Activated CD8-positive, alpha-beta memory T cell treated with anti-CD3 and anti-CD28 coated beads, Interleukin-2, amount 10 ng/mL, durations not matched to agents 7 days and 5 days (primary cell): ENCODE measurements around the gene DNAL4. TPM values are rescaled to one million over a fixed set of nuclear protein-coding genes. Genes with fewer than 3 reads are reported as not detected.

Source experiments
- ATAC-seq: fragments of 150-1000 bp; cut with Tn5 transposase; one replicate; pipeline ENCODE4 v1.10.0; 2021; ENCODE audit warnings: moderate library complexity
- CTCF ChIA-PET: fragments of 350-600 bp; sonication (Branson Sonifier 250); formaldehyde crosslinking; loops from one replicate; lab custom pipeline; 2021; ENCODE audit warnings: antibody characterized with exemption; lab: Charles Lee
- DNase-seq: peaks from one replicate; pipeline ENCODE4 v3.0.0-alpha.2; 2020
- H3K27ac Mint-ChIP-seq: one replicate; pipeline ENCODE4 v1.8.0; 2021; ENCODE audit warnings: mild to moderate bottlenecking, mixed read lengths
- H3K27me3 Mint-ChIP-seq: one replicate; pipeline ENCODE4 v1.8.0; 2021; ENCODE audit warnings: mixed read lengths
- H3K36me3 Mint-ChIP-seq: one replicate; pipeline ENCODE4 v1.8.0; 2021; ENCODE audit warnings: mild to moderate bottlenecking, mixed read lengths
- H3K4me1 Mint-ChIP-seq: one replicate; pipeline ENCODE4 v1.8.0; 2021; ENCODE audit warnings: mixed read lengths
- H3K4me3 Mint-ChIP-seq: one replicate; pipeline ENCODE4 v1.8.0; 2021; ENCODE audit warnings: mild to moderate bottlenecking, moderate library complexity, mixed read lengths
- H3K9me3 Mint-ChIP-seq: one replicate; pipeline ENCODE4 v1.8.0; 2022; ENCODE audit warnings: low read depth, mixed read lengths
- total RNA-seq, 2 experiments: library from RNA; stranded (reverse); gene quantifications; one replicate each; pipeline ENCODE4 v1.2.3, GENCODE V29; 2021

Gene DNAL4
- total RNA-seq, 2 experiments from 2014 or later, result 8.2 to 8.9 TPM

- no peaks in the 10 kb centered on the region for H3K9me3 Mint-ChIP-seq
- ATAC-seq (no peak), DNase-seq (no peak)
- H3K36me3 Mint-ChIP-seq, result no peaks in the 10 kb centered on the region
- no peaks in the 10 kb centered on the region for H3K4me1 Mint-ChIP-seq
- no peak overlapping the region for H3K4me3 Mint-ChIP-seq
- H3K27ac Mint-ChIP-seq, result no peak overlapping the region
- H3K27me3 Mint-ChIP-seq, result no peaks in the 10 kb centered on the region
- CTCF ChIA-PET, result no interaction called here
Observed at GRCh38 chr22:38832005-38832978, 38.3 kb upstream of the DNAL4 start.

DNA sequence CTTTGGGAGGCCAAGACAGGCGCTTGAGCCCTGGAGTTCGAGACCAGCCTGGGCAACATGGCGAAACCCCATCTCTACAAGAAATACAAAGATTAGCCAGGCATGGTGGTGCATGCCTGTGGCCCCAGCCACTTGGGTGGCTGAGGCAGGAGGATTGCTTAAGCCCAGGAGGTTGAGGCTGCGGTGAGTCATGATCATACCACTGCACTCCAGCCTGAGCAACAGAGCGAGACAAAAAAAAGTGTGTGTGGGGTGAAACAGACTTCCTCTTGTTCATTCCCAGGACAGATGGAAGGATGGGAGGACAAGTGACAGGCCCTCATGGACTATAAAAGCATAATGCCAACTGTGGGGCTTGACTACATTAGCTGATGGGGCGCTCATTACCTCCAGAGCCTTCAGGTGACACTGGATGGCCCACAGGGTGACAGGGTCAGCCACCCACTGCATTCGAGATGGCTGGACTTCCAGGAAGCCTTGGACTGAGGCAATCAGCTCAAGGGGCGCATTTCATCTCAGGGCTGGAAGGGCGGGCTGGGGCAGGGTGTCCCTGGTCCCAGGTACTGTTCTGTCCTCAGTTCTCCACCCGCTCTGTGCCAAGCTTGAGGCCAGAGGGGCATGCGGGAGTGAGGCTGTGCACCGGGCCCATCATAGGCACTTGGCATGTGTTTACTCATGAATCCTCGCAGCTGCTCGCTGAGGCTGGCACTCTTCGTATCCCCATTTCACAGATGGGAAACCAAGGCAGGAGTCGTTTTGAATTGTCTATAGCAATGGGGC is 37.4 kb upstream of the DNAL4 start:
- no peaks in the 10 kb centered on the region for H3K27me3 Mint-ChIP-seq
- H3K27ac Mint-ChIP-seq, result no peak overlapping the region
- DNase-seq (no peak), ATAC-seq (no peak)
- no peaks in the 10 kb centered on the region for H3K9me3 Mint-ChIP-seq
- CTCF ChIA-PET, result no interaction called here
- no peaks in the 10 kb centered on the region for H3K36me3 Mint-ChIP-seq
- no peaks in the 10 kb centered on the region for H3K4me1 Mint-ChIP-seq
- no peak overlapping the region for H3K4me3 Mint-ChIP-seq

DNA sequence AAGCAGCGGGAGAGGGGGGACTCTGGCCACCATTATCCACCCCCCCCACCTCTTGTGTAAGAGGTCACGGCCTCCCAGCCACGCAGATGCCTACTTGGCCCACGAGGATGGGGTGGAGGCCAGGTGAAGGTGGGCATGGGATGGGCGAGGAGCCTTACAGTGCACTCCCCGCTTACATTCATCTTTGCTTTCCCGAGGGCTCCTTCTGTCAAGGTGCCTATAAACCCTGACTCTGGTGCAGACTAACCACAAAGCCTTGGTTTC is 36.8 kb upstream of the DNAL4 start:
- DNase-seq, result no peak
- ATAC-seq, result no peak
- H3K36me3 Mint-ChIP-seq, result no peaks in the 10 kb centered on the region
- no peaks in the 10 kb centered on the region for H3K4me1 Mint-ChIP-seq
- CTCF ChIA-PET, result no interaction called here
- H3K9me3 Mint-ChIP-seq, result no peaks in the 10 kb centered on the region
- no peaks in the 10 kb centered on the region for H3K27me3 Mint-ChIP-seq
- no peak overlapping the region for H3K4me3 Mint-ChIP-seq
- no peak overlapping the region for H3K27ac Mint-ChIP-seq

DNA sequence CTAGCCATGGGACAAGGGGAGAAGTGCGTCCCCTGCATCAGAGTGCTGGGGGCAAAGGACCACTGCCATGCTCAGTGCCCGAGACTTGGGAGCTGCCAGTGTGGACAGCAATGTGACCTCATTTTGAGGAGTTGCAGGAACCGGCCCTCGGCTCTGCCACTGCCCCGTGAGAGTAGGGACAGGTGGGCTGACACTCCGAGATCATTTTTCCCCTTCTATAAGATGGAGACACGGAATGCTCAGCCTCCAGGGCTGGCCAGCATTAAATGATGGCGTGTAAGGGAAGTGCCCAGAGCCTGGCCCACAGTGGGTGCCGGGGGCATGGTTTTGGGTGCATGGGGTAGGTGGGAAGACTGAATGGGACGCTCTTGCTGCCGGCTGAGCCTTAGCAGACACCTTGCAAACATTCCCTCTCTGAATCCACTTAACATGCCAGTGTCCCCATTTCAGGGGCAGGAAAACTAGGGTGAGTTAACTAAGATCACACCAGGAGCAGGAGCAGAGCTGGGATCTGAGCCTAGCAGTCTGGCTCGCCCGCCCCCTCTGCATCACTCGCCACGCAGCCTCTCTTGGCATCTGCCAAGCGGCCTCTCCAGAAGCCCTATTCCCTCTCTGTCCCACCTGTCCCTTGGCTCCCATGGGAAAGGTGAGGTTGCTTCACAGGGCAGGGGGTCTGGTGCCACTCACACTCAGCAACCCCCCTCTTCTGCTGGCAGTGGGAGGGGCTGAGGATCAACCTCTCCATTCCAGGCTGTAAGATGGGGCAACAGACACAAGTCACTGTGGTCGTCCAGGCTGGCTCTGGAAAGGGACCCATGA is 36.3 kb upstream of the DNAL4 start:
- Mint-ChIP-seq H3K36me3 (no peaks in the 10 kb centered on the region), H3K4me1 (no peaks in the 10 kb centered on the region), H3K4me3 (no peak overlapping the region), H3K9me3 (no peaks in the 10 kb centered on the region), H3K27ac (no peak overlapping the region), H3K27me3 (no peaks in the 10 kb centered on the region)
- no peak for ATAC-seq
- CTCF ChIA-PET, result no interaction called here
- no peak for DNase-seq

- Mint-ChIP-seq H3K27me3 (no peaks in the 10 kb centered on the region), H3K4me3 (no peak overlapping the region), H3K9me3 (no peaks in the 10 kb centered on the region), H3K4me1 (no peaks in the 10 kb centered on the region), H3K27ac (no peak overlapping the region), H3K36me3 (no peaks in the 10 kb centered on the region)
- DNase-seq (no peak), ATAC-seq (no peak)
- CTCF ChIA-PET, result no interaction called here
Observed at GRCh38 chr22:38829485-38829884, 35.5 kb upstream of the DNAL4 start.

DNA sequence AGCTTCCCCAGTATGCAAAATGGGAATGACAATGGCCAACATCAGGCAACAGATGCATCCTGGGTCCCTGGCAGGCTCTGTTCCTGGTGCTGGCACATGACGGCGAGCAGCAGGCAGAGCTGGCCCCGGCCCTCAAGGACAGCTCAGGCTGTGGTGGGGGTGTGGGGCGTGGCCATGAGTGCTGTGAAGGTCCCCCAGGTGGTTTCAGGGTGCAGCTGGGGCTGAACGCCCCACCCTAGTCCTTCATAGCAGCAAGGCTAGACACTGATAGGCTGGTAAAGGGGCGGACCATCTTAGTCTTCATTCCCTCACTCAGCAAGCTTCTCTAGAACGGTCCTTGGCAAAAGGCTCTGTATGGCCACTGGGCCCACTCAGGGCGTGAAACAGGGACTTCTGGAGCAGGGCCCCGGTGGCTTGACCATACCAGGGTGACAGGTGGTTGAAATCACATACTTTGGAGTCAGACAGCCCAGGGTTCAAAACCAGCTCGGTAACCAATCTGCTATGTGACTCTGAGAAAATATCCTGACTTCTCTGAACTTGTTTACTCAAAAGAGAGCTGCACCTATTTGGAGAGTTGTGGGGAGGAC is 34.8 kb upstream of the DNAL4 start:
- Mint-ChIP-seq H3K9me3 (no peaks in the 10 kb centered on the region), H3K4me1 (no peaks in the 10 kb centered on the region), H3K27me3 (no peaks in the 10 kb centered on the region), H3K27ac (no peak overlapping the region), H3K36me3 (no peaks in the 10 kb centered on the region), H3K4me3 (no peak overlapping the region)
- ATAC-seq (no peak), DNase-seq (no peak)
- CTCF ChIA-PET, result interaction anchor here (1.3 kb wide), 1 partner anchor 59 kb away, joined by 3 read pairs; no protein-coding TSS in a partner anchor

GRCh38 chr22:38828191-38828590 is 34.2 kb upstream of the DNAL4 start:
- no peaks in the 10 kb centered on the region for H3K9me3 Mint-ChIP-seq
- H3K4me1 Mint-ChIP-seq, result no peaks in the 10 kb centered on the region
- no peaks in the 10 kb centered on the region for H3K27me3 Mint-ChIP-seq
- no peak overlapping the region for H3K4me3 Mint-ChIP-seq
- ATAC-seq, result no peak
- no peak for DNase-seq
- H3K27ac Mint-ChIP-seq, result no peak overlapping the region
- no peaks in the 10 kb centered on the region for H3K36me3 Mint-ChIP-seq
- CTCF ChIA-PET, result interaction anchor here (1.3 kb wide), 1 partner anchor 59 kb away, joined by 3 read pairs; no protein-coding TSS in a partner anchor

DNA sequence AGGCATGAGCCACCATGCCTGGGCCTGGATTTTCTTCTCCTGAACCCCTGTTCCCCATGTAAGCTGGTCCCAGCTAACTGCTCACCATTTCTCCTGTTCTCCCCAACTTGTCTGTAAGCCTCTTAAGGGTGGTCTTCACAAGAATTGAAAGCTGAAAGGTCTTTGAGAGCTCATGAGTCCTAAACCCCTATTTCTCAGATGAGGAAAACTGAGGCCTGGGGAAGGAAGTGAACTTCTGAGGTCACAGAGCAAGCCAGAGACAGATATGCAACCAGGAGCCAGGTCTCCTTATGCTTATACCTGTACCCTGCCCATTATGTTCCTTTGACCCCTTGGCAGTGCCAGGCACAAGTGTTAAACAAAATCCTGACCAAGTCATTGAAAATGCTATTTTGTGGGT is 33.6 kb upstream of the DNAL4 start:
- Mint-ChIP-seq H3K36me3 (no peaks in the 10 kb centered on the region), H3K4me1 (no peaks in the 10 kb centered on the region), H3K27me3 (no peaks in the 10 kb centered on the region), H3K9me3 (no peaks in the 10 kb centered on the region), H3K27ac (no peak overlapping the region), H3K4me3 (no peak overlapping the region)
- no peak for ATAC-seq
- no peak for DNase-seq
- CTCF ChIA-PET, result interaction anchor here (1.3 kb wide), 1 partner anchor 58 kb away, joined by 3 read pairs; no protein-coding TSS in a partner anchor

DNA sequence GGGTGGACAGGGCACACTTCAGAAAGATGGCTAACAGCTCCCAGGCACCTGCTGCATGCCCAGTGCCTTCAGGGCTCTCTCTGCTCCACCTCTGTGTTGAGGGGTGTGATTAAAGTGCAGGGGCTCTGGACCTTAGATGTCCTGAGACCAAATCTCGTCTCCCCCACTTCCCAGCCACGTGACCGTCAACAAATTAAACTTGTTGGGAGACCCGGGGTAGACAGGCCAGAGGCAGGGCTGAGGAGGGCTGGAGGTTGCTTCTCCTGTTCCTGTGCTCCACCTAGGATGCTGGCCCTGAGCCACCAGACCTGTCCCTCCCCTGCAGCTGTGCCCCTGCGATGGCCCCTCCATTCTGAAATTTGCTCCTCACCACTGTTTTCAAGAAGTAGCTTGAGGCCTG is 32.9 kb upstream of the DNAL4 start:
- Mint-ChIP-seq H3K4me3 (no peak overlapping the region), H3K27me3 (no peaks in the 10 kb centered on the region), H3K36me3 (no peaks in the 10 kb centered on the region), H3K4me1 (no peaks in the 10 kb centered on the region), H3K9me3 (no peaks in the 10 kb centered on the region), H3K27ac (no peak overlapping the region)
- ATAC-seq, result no peak
- DNase-seq, result no peak
- CTCF ChIA-PET, result no interaction called here

- H3K9me3 Mint-ChIP-seq, result no peaks in the 10 kb centered on the region
- no peaks in the 10 kb centered on the region for H3K27me3 Mint-ChIP-seq
- no peak for DNase-seq
- H3K4me3 Mint-ChIP-seq, result no peak overlapping the region
- no peak overlapping the region for H3K27ac Mint-ChIP-seq
- ATAC-seq, result no peak
- H3K4me1 Mint-ChIP-seq, result no peaks in the 10 kb centered on the region
- CTCF ChIA-PET, result no interaction called here
- H3K36me3 Mint-ChIP-seq, result no peaks in the 10 kb centered on the region
Observed at GRCh38 chr22:38826386-38826785, 32.4 kb upstream of the DNAL4 start.

GRCh38 chr22:38824585-38824984 is 30.6 kb upstream of the DNAL4 start:
- peak; percentile 71 for DNase-seq
- no peaks in the 10 kb centered on the region for H3K9me3 Mint-ChIP-seq
- no peak overlapping the region for H3K4me3 Mint-ChIP-seq
- no peaks in the 10 kb centered on the region for H3K27me3 Mint-ChIP-seq
- no peak overlapping the region for H3K27ac Mint-ChIP-seq
- H3K4me1 Mint-ChIP-seq, result no peaks in the 10 kb centered on the region
- CTCF ChIA-PET, result no interaction called here
- peak; percentile 87 for ATAC-seq
- H3K36me3 Mint-ChIP-seq, result no peaks in the 10 kb centered on the region

DNA sequence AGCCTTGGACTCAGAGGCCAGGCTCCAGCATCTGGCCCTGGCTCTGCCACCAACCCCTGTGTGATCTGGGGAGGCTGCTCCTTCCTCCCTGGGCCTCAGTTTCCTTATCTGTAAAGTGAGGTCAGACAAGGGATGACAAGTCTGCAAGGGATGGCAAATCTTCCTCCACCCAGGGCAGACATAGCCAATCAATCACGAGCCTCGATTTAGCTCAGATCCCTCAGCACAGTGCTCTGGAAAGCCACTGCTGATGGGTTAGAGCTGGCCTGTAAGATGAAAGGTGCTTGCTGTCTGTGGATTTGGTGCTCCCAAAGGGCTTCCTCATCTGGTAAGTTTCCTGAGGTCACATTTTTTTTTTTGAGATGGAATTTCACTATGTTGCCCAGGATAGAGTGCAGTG is 29.7 kb upstream of the DNAL4 start:
- Mint-ChIP-seq H3K27me3 (no peaks in the 10 kb centered on the region), H3K4me1 (no peaks in the 10 kb centered on the region), H3K9me3 (no peaks in the 10 kb centered on the region), H3K36me3 (no peaks in the 10 kb centered on the region), H3K27ac (no peak overlapping the region), H3K4me3 (no peak overlapping the region)
- CTCF ChIA-PET, result interaction anchor here (0.6 kb wide), 1 partner anchor 19 kb away, joined by 4 read pairs; no protein-coding TSS in a partner anchor
- ATAC-seq, result no peak
- DNase-seq, result no peak

DNA sequence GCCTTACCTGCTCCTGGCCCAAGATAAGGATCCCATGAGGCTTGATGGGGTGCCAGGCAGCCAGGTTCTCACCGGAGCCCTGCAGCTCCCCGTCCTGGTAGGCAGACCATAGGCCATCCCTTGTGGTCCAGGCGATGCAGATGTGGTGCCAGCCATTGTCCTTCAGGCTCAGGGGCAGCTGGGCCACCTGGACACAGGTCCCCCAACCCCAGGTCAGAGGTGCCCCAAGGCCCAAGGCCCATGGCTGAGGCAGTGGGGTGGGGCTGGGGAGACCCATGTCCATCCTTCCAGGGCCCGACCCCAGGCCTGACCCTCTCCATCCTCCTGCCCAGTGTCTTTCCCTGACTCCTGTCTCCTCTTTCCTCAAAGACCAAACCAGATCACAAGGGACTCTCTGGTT is 29.1 kb upstream of the DNAL4 start:
- no peaks in the 10 kb centered on the region for H3K4me1 Mint-ChIP-seq
- no peaks in the 10 kb centered on the region for H3K36me3 Mint-ChIP-seq
- no peak for ATAC-seq
- no peaks in the 10 kb centered on the region for H3K9me3 Mint-ChIP-seq
- CTCF ChIA-PET, result no interaction called here
- H3K4me3 Mint-ChIP-seq, result no peak overlapping the region
- no peaks in the 10 kb centered on the region for H3K27me3 Mint-ChIP-seq
- no peak for DNase-seq
- H3K27ac Mint-ChIP-seq, result no peak overlapping the region
